ENCODE results near the gene AMBP.

DNA sequence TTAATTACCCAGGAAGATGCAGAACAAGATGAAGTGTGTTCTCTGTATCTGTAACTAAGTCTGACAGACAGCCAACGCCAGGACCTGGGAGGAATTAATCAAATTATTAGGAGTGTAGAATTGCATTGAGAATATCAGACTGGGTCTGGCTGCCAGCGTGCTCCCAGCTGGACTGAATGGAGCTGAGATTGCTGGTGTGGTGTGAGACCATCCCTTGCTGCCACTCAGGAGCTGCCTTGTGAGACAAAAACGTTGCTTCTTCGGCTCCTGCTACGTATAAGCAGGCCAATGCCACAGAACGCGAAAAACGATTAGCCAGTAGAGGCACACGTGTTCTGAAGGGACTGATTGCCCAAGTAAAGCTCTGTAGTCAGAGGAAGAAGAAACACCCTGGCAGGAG, 66.8 kb downstream of the AMBP start:
- TF ChIP-seq EZH2 (IDR thresholded peaks at IDR 0.05; ENCODE audit: insufficient read depth, poor library complexity, severe bottlenecking) (no peak), EZH2phosphoT487 (IDR thresholded peaks at IDR 0.05; ENCODE audit: insufficient read depth, low read depth) (no peak)
